ENCODE data around the gene RBM42.

DNA sequence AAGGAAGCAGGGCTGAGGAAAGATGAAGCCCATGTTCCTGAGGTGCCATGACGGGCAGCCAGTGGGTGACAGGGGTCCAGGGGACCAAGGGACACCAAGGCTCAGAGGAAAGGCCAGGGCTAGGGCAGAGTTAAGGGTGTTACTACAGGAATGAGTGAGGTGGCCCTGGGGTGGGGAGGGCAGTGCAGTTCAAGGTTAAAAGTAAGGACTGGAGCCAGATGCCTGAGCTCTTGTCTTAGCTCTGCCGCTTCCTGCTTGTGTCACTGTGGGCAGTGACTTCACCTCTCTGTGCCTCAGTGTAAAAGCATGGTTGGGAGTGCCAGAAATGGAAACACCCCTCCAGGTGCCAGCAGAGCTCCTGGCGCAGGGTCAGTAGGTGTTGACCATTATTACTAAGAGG, 7.8 kb downstream of the RBM42 start:
- TF ChIP-seq, protein P1, sequence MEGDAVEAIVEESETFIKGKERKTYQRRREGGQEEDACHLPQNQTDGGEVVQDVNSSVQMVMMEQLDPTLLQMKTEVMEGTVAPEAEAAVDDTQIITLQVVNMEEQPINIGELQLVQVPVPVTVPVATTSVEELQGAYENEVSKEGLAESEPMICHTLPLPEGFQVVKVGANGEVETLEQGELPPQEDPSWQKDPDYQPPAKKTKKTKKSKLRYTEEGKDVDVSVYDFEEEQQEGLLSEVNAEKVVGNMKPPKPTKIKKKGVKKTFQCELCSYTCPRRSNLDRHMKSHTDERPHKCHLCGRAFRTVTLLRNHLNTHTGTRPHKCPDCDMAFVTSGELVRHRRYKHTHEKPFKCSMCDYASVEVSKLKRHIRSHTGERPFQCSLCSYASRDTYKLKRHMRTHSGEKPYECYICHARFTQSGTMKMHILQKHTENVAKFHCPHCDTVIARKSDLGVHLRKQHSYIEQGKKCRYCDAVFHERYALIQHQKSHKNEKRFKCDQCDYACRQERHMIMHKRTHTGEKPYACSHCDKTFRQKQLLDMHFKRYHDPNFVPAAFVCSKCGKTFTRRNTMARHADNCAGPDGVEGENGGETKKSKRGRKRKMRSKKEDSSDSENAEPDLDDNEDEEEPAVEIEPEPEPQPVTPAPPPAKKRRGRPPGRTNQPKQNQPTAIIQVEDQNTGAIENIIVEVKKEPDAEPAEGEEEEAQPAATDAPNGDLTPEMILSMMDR (IDR thresholded peaks at IDR 0.05; ENCODE audit: low read length): no peak
- TF ChIP-seq EZH2 (IDR thresholded peaks at IDR 0.05; ENCODE audit: borderline replicate concordance, low read length): no peak

All from OCI-LY1 (cell line).